Measurements from ENCODE around the gene ZNF790. TPM values are rescaled to one million over a fixed set of nuclear protein-coding genes. Genes with fewer than 3 reads are reported as not detected.

The ZNF790 gene
- total and polyA plus RNA-seq, 2 of the 8 experiments (the other 6 are each of a cell fraction or from before 2014, with no cell fraction given) = 1.7 to 7.2 TPM

DNA sequence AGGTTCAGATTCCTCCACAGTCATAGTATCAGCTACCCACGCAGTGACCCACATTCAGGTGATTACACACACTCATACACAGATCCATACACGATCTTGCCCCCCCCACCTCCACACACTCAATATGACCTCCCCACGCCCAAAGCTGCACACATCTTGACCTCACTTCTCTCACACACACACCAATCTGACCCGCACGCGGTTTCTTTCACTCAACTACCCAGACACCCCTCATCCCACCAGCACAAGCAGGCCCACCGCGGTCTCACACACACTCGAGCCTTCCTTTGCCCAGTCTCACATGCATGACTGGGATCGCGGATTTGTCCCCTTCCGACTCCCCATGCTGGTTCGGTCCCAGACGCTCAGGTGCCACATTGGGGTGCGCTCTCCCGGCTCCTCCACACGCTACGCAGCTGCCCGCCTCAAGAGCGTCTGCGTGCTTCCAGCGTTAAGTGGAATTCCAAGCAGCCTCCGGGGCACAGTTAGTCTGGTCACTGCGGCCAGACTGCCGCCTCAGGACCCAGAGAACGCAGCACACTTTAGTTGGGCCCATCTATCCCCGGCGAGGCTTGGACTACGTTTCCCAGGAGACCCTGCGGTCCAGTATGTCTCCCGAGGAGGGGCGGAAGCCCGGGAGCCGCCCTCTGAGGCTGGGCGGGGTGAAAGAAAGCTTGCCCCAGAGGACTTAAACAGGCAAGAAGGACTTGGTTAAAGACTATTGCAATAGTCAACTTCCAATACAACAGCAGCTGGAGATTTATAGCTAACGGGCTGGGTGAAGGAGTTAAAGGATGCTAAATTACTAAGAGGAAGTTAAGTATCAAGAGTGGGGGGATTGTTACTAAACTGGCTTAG lies 11.7 kb upstream of the ZNF790 start (continued):
- TF ChIP-seq BRCA1 (IDR thresholded peaks at IDR 0.05; ENCODE audit: low read depth, low read length) (no peak), PHF8 (conservative IDR thresholded peaks at IDR 0.05; ENCODE audit: low read depth, low read length) (peak; percentile 89), TAF7 (optimal IDR thresholded peaks at IDR 0.05; ENCODE audit: borderline replicate concordance, low read depth, low read length) (peak; percentile 71), SIX5 (IDR thresholded peaks at IDR 0.05; ENCODE audit: low read depth, low read length) (peak; percentile 69), RFX5 (IDR thresholded peaks at IDR 0.05; ENCODE audit: borderline replicate concordance, low read depth, low read length) (no peak), BCL11A (IDR thresholded peaks at IDR 0.05; ENCODE audit: low read depth in 2 of 2, low read length in 2 of 2) (no peak), POLR2A (IDR thresholded peaks at IDR 0.05; ENCODE audit: control extremely low read depth in 1 of 2, low read depth in 2 of 2, low read length in 2 of 2) (peak; percentile 71 to 85), KDM4A (IDR thresholded peaks at IDR 0.05; ENCODE audit: low read depth, low read length, severe bottlenecking) (peak; percentile 61), POLR2AphosphoS5 (IDR thresholded peaks at IDR 0.05; ENCODE audit: low read depth, low read length) (peak; percentile 75)

Measured in H1 (cell line).